ENCODE data around the gene HIP1R. TPM values are rescaled to one million over a fixed set of nuclear protein-coding genes. Genes with fewer than 3 reads are reported as not detected.

The HIP1R gene
- total and polyA plus RNA-seq, 2 of the 13 experiments (the other 11 are each of a cell fraction or from before 2014, with no cell fraction given), result 18.4 to 25.5 TPM

DNA sequence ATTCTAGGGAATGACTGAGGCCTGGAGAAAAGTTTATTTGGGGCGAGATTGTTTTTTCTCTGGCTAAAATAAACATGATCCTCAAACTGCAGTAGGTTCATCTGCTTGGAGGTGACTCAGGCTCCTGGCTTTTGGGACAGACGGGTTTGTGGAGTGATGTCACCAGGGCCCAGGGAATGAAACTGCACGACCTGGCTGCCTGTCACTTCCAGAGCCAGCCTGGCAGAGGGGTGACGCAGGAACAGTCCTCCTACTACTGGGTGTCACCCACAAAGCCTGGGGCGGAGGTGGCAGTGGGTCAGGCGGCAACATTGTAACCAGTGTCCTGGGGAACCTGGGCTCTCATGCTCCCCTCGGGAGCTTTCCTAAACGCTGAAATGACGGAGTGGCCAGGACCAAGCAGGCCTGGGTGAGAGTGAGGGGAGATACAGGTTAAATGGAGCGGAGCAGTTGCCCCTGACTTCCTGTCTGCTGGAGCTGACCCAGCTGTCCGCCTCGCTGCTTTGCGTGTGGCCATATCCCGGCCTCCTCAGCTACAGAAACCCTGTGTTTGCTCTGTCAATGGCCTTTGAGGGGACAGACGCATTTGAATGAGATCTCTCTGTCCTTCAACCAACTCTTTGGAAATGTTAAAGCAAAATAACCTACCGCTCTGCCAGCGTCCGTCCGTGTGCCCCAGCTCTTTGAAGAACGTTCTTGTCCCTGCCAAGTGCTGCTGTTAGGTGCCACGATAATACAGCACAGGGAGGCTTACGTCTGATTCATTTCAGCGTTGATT, 6.5 kb downstream of the HIP1R start (continued):
- TF ChIP-seq SRSF4 (IDR thresholded peaks at IDR 0.05; ENCODE audit: low read depth, low read length, poor library complexity, severe bottlenecking), result no peak
- no peak for TF ChIP-seq ZNF629 (CRISPR knock-in tag; conservative IDR thresholded peaks at IDR 0.05)
- peak; percentile 22; the same call in 1 of the 2 replicates for TF ChIP-seq GATAD2A (CRISPR knock-in tag; IDR thresholded peaks at IDR 0.05)
- TF ChIP-seq, protein P1, sequence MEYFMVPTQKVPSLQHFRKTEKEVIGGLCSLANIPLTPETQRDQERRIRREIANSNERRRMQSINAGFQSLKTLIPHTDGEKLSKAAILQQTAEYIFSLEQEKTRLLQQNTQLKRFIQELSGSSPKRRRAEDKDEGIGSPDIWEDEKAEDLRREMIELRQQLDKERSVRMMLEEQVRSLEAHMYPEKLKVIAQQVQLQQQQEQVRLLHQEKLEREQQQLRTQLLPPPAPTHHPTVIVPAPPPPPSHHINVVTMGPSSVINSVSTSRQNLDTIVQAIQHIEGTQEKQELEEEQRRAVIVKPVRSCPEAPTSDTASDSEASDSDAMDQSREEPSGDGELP (IDR thresholded peaks at IDR 0.05; ENCODE audit: borderline replicate concordance, low read depth), result peak; percentile 57; the same call in 1 of the 2 replicates
- TF ChIP-seq KDM5A (IDR thresholded peaks at IDR 0.05; ENCODE audit: borderline replicate concordance, low read length), result no peak
- no peak for TF ChIP-seq PAXIP1 (CRISPR knock-in tag; conservative IDR thresholded peaks at IDR 0.05)
- no peak for TF ChIP-seq FOXO1 (CRISPR knock-in tag; IDR thresholded peaks at IDR 0.05)
- TF ChIP-seq TBX2 (CRISPR knock-in tag; IDR thresholded peaks at IDR 0.05; ENCODE audit: borderline replicate concordance), result no peak
- TF ChIP-seq PRDM15 (CRISPR knock-in tag; IDR thresholded peaks at IDR 0.05), result peak; percentile 78; the same call in 1 of the 2 replicates
- no peak for TF ChIP-seq ZSCAN21 (CRISPR knock-in tag; IDR thresholded peaks at IDR 0.05; ENCODE audit: borderline replicate concordance)
- peak; percentile 12; the same call in 1 of the 2 replicates for TF ChIP-seq ZBTB38 (CRISPR knock-in tag; IDR thresholded peaks at IDR 0.05)
- 0 out of 2 replicates have a peak, but pooled peaks have one; percentile 45 for TF ChIP-seq HIC2 (CRISPR knock-in tag; IDR thresholded peaks at IDR 0.05; ENCODE audit: low read depth)
- 0 out of 2 replicates have a peak, but pooled peaks have one; percentile 31 for TF ChIP-seq ZNF224 (CRISPR knock-in tag; IDR thresholded peaks at IDR 0.05)
- no peak for TF ChIP-seq ZNF160 (CRISPR knock-in tag; IDR thresholded peaks at IDR 0.05)
- TF ChIP-seq POLR2AphosphoS2 (IDR thresholded peaks at IDR 0.05; ENCODE audit: low read depth, low read length), result no peak
- TF ChIP-seq ZNF776 (CRISPR knock-in tag; IDR thresholded peaks at IDR 0.05), result 0 out of 2 replicates have a peak, but pooled peaks have one; percentile 16
- 0 out of 2 replicates have a peak, but pooled peaks have one; percentile 42 for TF ChIP-seq GABPB1 (CRISPR knock-in tag; IDR thresholded peaks at IDR 0.05)
- no peak for TF ChIP-seq KDM1A (CRISPR knock-in tag; IDR thresholded peaks at IDR 0.05)
- TF ChIP-seq POLR2G (IDR thresholded peaks at IDR 0.05; ENCODE audit: low read depth, low read length), result peak; percentile 44; the same call in 1 of the 2 replicates

All from HepG2 (cell line).